SK-N-SH (cell line): ENCODE data around the gene MRPL40. TPM values are rescaled to one million over a fixed set of nuclear protein-coding genes. Genes with fewer than 3 reads are reported as not detected.
A peak's percentile ranks its signal among the peaks of the same experiment; 100 is the strongest.

Experiments
- CTCF ChIA-PET: fragments of 300-600, 350-600 bp; formaldehyde crosslinking; extraction: SDS; loops from one replicate; lab custom pipeline; 2021; lab: Yijun Ruan, JAX
- POLR2A ChIA-PET: fragments of 350-600 bp; sonication (Branson Sonifier 250); formaldehyde crosslinking; extraction: SDS; loops from one replicate; lab custom pipeline; 2020; ENCODE audit warnings: antibody characterized with exemption, inconsistent platforms; lab: Yijun Ruan, JAX
- DNase-seq: peaks from one replicate; pipeline ENCODE4 v3.0.0; 2012
- H2AFZ ChIP-seq: fragments of 200-600 bp; sonication (generic); 2 replicates; pipeline ENCODE4 v1.8.1; 2016; ENCODE audit warnings: antibody characterized with exemption, mild to moderate bottlenecking, low read depth
- H3F3A ChIP-seq: fragments of 200-600 bp; sonication (generic); replicated peaks from 2 replicates; pipeline ENCODE3; 2016; ENCODE audit warnings: antibody characterized with exemption, mild to moderate bottlenecking; ENCODE audit not compliant: insufficient read depth
- H3K27ac ChIP-seq, 2 experiments: fragments of 200-500 bp in 1 of 2; fragments of 200-600 bp in 1 of 2; sonication (Bioruptor generic) in 1 of 2; sonication (generic), shearing (Covaris generic) in 1 of 2; 2 replicates each; pipeline versions ENCODE4 v1.5.1 to v1.6.1; 2014 to 2016; ENCODE audit warnings: low read depth in 2 of 2, inconsistent platforms in 1 of 2, low read length in 1 of 2, mild to moderate bottlenecking in 1 of 2, mixed read lengths in 1 of 2
- H3K27me3 ChIP-seq: fragments of 200-600 bp; sonication (generic), shearing (Covaris generic); 2 replicates; pipeline ENCODE4 v1.6.1; 2016; ENCODE audit warnings: mixed run types; ENCODE audit not compliant: insufficient read depth
- H3K36me3 ChIP-seq, 2 experiments: fragments of 200-500 bp in 1 of 2; fragments of 200-600 bp in 1 of 2; sonication (Bioruptor generic) in 1 of 2; sonication (generic) in 1 of 2; replicated peaks in 1 of 2; 2 replicates each; pipeline versions ENCODE3 to v1.5.1; 2014 to 2016; ENCODE audit warnings: low read length in 1 of 2, mild to moderate bottlenecking in 1 of 2; ENCODE audit not compliant: insufficient read depth in 2 of 2, control insufficient read depth in 1 of 2
- H3K4me1 ChIP-seq, 2 experiments: fragments of 200-500 bp in 1 of 2; fragments of 200-600 bp in 1 of 2; sonication (Bioruptor generic) in 1 of 2; sonication (generic), shearing (Covaris generic) in 1 of 2; 2 replicates each; pipeline versions ENCODE4 v1.5.1 to v1.6.1; 2014 to 2016; ENCODE audit warnings: low read depth in 1 of 2, low read length in 1 of 2, mixed run types in 1 of 2; ENCODE audit not compliant: insufficient read depth in 2 of 2, control insufficient read depth in 1 of 2
- H3K4me2 ChIP-seq: fragments of 200-600 bp; sonication (generic), shearing (Covaris generic); 2 replicates; pipeline ENCODE4 v1.6.1; 2017; ENCODE audit warnings: mixed run types
- H3K4me3 ChIP-seq, 2 experiments: fragments of 200-500 bp in 1 of 2; fragments of 200-600 bp in 1 of 2; sonication (Bioruptor generic) in 1 of 2; sonication (generic), shearing (Covaris generic) in 1 of 2; 2 replicates each; pipeline versions ENCODE4 v1.5.1 to v1.8.1; 2014 to 2016; ENCODE audit warnings: low read depth in 2 of 2, inconsistent platforms in 1 of 2, low read length in 1 of 2, mild to moderate bottlenecking in 1 of 2, mixed read lengths in 1 of 2, moderate library complexity in 1 of 2
- H3K79me2 ChIP-seq: fragments of 200-600 bp; sonication (generic); 2 replicates; pipeline ENCODE4 v1.8.1; 2017; ENCODE audit warnings: mild to moderate bottlenecking; ENCODE audit not compliant: insufficient read depth
- H3K9ac ChIP-seq: fragments of 200-600 bp; sonication (generic); 2 replicates; pipeline ENCODE4 v1.6.1; 2017; ENCODE audit warnings: mixed run types
- H3K9me2 ChIP-seq: fragments of 200-600 bp; sonication (generic); 2 replicates; pipeline ENCODE4 v1.6.1; 2017; ENCODE audit warnings: mixed run types
- H3K9me3 ChIP-seq: fragments of 200-600 bp; sonication (generic); 2 replicates; pipeline ENCODE4 v1.6.1; 2017; ENCODE audit warnings: mixed run types, mild to moderate bottlenecking, moderate library complexity
- H4K20me1 ChIP-seq: fragments of 200-600 bp; sonication (generic); 2 replicates; pipeline ENCODE4 v1.6.1; 2017; ENCODE audit warnings: mild to moderate bottlenecking, mixed run types; ENCODE audit not compliant: insufficient read depth
- CHD2 ChIP-seq: fragments of 150-350 bp; IDR thresholded peaks from 2 replicates; pipeline ENCODE4 v1.6.1; 2018; ENCODE audit warnings: low read length; ENCODE audit not compliant: partially characterized antibody
- ELF1 ChIP-seq: IDR thresholded peaks from 2 replicates; pipeline ENCODE4 v1.4.0; 2012
- EP300 ChIP-seq, 2 experiments: IDR thresholded peaks; 2 replicates each; pipeline versions ENCODE4 v1.4.0 to v1.6.1; 2012; ENCODE audit warnings: borderline replicate concordance in 1 of 2, low read depth in 1 of 2, low read length in 1 of 2
- EZH2phosphoT487 ChIP-seq: fragments of 200-600 bp; sonication (generic); IDR thresholded peaks from 2 replicates; pipeline ENCODE4 v1.6.1; 2017; ENCODE audit warnings: low read depth, mixed run types, mild to moderate bottlenecking, antibody characterized with exemption, moderate library complexity, borderline replicate concordance
- FOXJ3 ChIP-seq: sonication (generic); formaldehyde crosslinking; IDR thresholded peaks from 2 replicates; pipeline ENCODE4 v1.5.1; 2020; ENCODE audit warnings: mild to moderate bottlenecking, missing genetic modification reagents
- GABPA ChIP-seq: IDR thresholded peaks from 2 replicates; pipeline ENCODE4 v1.4.0; 2012; ENCODE audit warnings: low read depth, mild to moderate bottlenecking
- GATA2 ChIP-seq: sonication (generic); formaldehyde crosslinking; IDR thresholded peaks from 2 replicates; pipeline ENCODE4 v1.5.0; 2020; ENCODE audit warnings: mild to moderate bottlenecking, missing genetic modification reagents
- JUND ChIP-seq: IDR thresholded peaks from 2 replicates; pipeline ENCODE4 v1.4.0; 2012
- MEF2A ChIP-seq: IDR thresholded peaks from 2 replicates; pipeline ENCODE4 v1.4.0; 2012; ENCODE audit warnings: low read depth, borderline replicate concordance
- MXI1 ChIP-seq: IDR thresholded peaks from 2 replicates; pipeline ENCODE4 v1.6.1; 2012; ENCODE audit warnings: mild to moderate bottlenecking, low read depth, low read length, improper control_type of control experiment
- NRF1 ChIP-seq: IDR thresholded peaks from 2 replicates; pipeline ENCODE4 v1.6.1; 2012; ENCODE audit warnings: low read depth, mild to moderate bottlenecking, low read length
- RAD21 ChIP-seq: IDR thresholded peaks from 2 replicates; pipeline ENCODE4 v1.6.1; 2012; ENCODE audit warnings: mild to moderate bottlenecking, low read length
- RFX5 ChIP-seq: IDR thresholded peaks from 2 replicates; pipeline ENCODE4 v1.6.1; 2012; ENCODE audit warnings: mild to moderate bottlenecking, improper control_type of control experiment, low read length
- SIN3A ChIP-seq: IDR thresholded peaks from 2 replicates; pipeline ENCODE4 v1.6.1; 2012; ENCODE audit warnings: low read depth, mild to moderate bottlenecking, low read length, moderate library complexity, borderline replicate concordance
- SMC3 ChIP-seq: IDR thresholded peaks from 2 replicates; pipeline ENCODE4 v1.6.1; 2012; ENCODE audit warnings: low read depth, low read length, improper control_type of control experiment
- TAF1 ChIP-seq: IDR thresholded peaks from 2 replicates; pipeline ENCODE4 v1.6.1; 2012; ENCODE audit warnings: low read depth, mild to moderate bottlenecking, low read length, moderate library complexity, borderline replicate concordance
- TCF12 ChIP-seq: IDR thresholded peaks from 2 replicates; pipeline ENCODE4 v1.4.0; 2012
- YY1 ChIP-seq: IDR thresholded peaks from 2 replicates; pipeline ENCODE4 v1.4.0; 2012; ENCODE audit warnings: low read depth, mild to moderate bottlenecking
- WGBS: methylation state at CpG from one replicate; pipeline ENCODE4 v1.1.6; 2017; ENCODE audit warnings: low lambda C conversion rate; 5-methylcytosine and 5-hydroxymethylcytosine counted together
- polyA plus RNA-seq, 3 experiments: library from polyadenylated mRNA; depleted of rRNA; stranded (reverse); fragments of >200 nt; gene quantifications; 2 replicates each; pipeline ENCODE4 v1.2.3, GENCODE V29; 2012
- TF ChIP-seq, protein P1 (sequence below): IDR thresholded peaks from 2 replicates; pipeline ENCODE4 v1.4.0; 2012; ENCODE audit warnings: low read depth, borderline replicate concordance
- TF ChIP-seq, protein P2 (sequence below): IDR thresholded peaks from 2 replicates; pipeline ENCODE4; 2012
- TF ChIP-seq, protein P3 (sequence below): fragments of 150-350 bp; IDR thresholded peaks from 2 replicates; pipeline ENCODE4 v1.6.1; 2017; ENCODE audit warnings: antibody characterized with exemption, low read length, low read depth, borderline replicate concordance
- TF ChIP-seq, protein P4 (sequence below): IDR thresholded peaks from 2 replicates; pipeline ENCODE4 v1.4.0; 2012; ENCODE audit warnings: low read depth, borderline replicate concordance
- TF ChIP-seq, protein P5 (sequence below): fragments of 150-350 bp; IDR thresholded peaks from 2 replicates; pipeline ENCODE4 v1.6.1; 2016; ENCODE audit warnings: mild to moderate bottlenecking, low read depth, low read length

The MRPL40 gene
- polyA plus RNA-seq (2012; rRNA removed) = 34.9 and 35.7 TPM in 2 replicates
- 40.6 and 43.4 TPM in 2 replicates for polyA plus RNA-seq (2012; cell fraction: cytosol; rRNA removed)
- polyA plus RNA-seq (2012; cell fraction: nucleus; rRNA removed) = 12.7 and 17.4 TPM in 2 replicates

DNA sequence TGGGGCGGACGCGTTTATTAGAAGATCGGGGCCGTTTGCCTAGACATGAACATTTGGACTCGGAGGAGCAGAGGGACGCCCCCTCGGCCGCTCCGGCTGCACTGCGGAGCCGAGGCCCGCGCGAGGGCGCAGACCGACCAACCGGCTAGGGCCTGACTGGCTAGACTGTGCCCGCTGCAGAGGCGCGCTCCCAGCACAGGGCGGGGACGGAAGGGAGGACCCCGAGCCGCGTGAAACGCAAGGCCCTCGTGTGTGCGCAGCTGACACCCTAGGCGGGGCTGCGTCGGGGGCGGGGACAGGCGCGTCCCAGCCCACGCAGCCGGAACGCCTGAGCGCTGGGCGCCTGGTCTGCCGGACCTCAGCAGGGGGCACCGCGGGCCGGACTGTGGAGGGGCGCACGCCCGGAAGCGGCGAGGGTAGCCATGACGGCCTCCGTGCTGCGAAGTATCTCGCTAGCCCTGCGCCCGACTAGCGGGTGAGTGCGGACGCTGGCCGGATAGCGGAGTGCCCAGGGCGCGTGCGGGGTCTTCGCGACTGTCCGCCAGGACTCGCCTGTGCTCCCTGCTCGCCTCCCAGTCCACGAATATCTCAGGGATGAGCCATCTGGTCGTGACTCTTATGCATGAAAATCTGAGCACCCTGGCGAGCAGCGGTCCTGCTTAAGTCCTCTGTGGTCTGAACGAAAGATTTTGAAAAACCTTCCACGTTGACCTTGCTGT is at the start of gene MRPL40:
TSS of gene MRPL40 (plus strand) at position 413 of the 719 bp plus-strand sequence. CDS start at position 423, 10 bp downstream.
- no peaks in the 10 kb centered on the region for H3K9me2 ChIP-seq
- H3K9me3 ChIP-seq = no peaks in the 10 kb centered on the region
- WGBS = under 1% methylated on average over 28 of the region's 74 CpGs
- CTCF ChIA-PET = interaction anchor here (1.0 to 2.5 kb wide), 3 partner anchors 23 to 287 kb away, joined by 4 to 9 read pairs (median 9); partner anchors contain the start of genes ESS2 and SLC25A1
- H3K27ac ChIP-seq = peak within 1 kb of the TSS; percentile 89 to 95
- H3K9ac ChIP-seq = peak within 1 kb of the TSS; percentile 96
- H2AFZ ChIP-seq = peak within 1 kb of the TSS; percentile 98
- H3K27me3 ChIP-seq = no peaks in the 10 kb centered on the region
- peaks cover 10% of the 10 kb centered on the region for H3F3A ChIP-seq
- H3K4me2 ChIP-seq = peak within 1 kb of the TSS; percentile 99
- H3K4me3 ChIP-seq = peak within 1 kb of the TSS; percentile 90 to 99
- H3K36me3 ChIP-seq = peaks cover 10 to 14% of the 10 kb centered on the region in 2 experiments
- H4K20me1 ChIP-seq = peaks cover 12% of the 10 kb centered on the region; the same call in 1 of the 2 replicates
- POLR2A ChIA-PET = interaction anchor here (0.6 to 2.1 kb wide), 6 partner anchors 10 to 253 kb away, joined by 3 to 7 read pairs (median 3); partner anchors contain the start of genes C22orf39 and SLC25A1
- DNase-seq = peak; percentile 98
- H3K79me2 ChIP-seq = peaks cover 58% of the 10 kb centered on the region
- H3K4me1 ChIP-seq = peaks cover 5 to 18% of the 10 kb centered on the region in 2 experiments; a peak in 3 of 4 replicates
- TF ChIP-seq, protein P1, sequence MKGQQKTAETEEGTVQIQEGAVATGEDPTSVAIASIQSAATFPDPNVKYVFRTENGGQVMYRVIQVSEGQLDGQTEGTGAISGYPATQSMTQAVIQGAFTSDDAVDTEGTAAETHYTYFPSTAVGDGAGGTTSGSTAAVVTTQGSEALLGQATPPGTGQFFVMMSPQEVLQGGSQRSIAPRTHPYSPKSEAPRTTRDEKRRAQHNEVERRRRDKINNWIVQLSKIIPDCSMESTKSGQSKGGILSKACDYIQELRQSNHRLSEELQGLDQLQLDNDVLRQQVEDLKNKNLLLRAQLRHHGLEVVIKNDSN = peak; percentile 68; the same call in 1 of the 2 replicates
- TF ChIP-seq CHD2 = peak; percentile 83
- no peak for TF ChIP-seq SMC3
- TF ChIP-seq MEF2A = no peak
- TF ChIP-seq, protein P2, sequence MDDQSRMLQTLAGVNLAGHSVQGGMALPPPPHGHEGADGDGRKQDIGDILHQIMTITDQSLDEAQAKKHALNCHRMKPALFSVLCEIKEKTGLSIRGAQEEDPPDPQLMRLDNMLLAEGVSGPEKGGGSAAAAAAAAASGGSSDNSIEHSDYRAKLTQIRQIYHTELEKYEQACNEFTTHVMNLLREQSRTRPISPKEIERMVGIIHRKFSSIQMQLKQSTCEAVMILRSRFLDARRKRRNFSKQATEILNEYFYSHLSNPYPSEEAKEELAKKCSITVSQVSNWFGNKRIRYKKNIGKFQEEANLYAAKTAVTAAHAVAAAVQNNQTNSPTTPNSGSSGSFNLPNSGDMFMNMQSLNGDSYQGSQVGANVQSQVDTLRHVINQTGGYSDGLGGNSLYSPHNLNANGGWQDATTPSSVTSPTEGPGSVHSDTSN = peak; percentile 39
- no peak for TF ChIP-seq EZH2phosphoT487
- TF ChIP-seq NRF1 = peak; percentile 78
- TF ChIP-seq ELF1 = peak; percentile 80
- TF ChIP-seq RFX5 = no peak
- peak in 1 of 2 experiments; percentile 32; a peak in 2 of 4 replicates for TF ChIP-seq EP300 (IDR thresholded peaks at IDR 0.05; ENCODE audit: borderline replicate concordance in 1 of 2, low read depth in 1 of 2, low read length in 1 of 2)
- TF ChIP-seq GABPA = peak; percentile 90
- TF ChIP-seq JUND = no peak; the same call in 1 of the 2 replicates
- peak; percentile 98 for TF ChIP-seq MXI1
- TF ChIP-seq, protein P3, sequence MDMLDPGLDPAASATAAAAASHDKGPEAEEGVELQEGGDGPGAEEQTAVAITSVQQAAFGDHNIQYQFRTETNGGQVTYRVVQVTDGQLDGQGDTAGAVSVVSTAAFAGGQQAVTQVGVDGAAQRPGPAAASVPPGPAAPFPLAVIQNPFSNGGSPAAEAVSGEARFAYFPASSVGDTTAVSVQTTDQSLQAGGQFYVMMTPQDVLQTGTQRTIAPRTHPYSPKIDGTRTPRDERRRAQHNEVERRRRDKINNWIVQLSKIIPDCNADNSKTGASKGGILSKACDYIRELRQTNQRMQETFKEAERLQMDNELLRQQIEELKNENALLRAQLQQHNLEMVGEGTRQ = no peak
- TF ChIP-seq TAF1 = peak; percentile 96
- TF ChIP-seq, protein P4, sequence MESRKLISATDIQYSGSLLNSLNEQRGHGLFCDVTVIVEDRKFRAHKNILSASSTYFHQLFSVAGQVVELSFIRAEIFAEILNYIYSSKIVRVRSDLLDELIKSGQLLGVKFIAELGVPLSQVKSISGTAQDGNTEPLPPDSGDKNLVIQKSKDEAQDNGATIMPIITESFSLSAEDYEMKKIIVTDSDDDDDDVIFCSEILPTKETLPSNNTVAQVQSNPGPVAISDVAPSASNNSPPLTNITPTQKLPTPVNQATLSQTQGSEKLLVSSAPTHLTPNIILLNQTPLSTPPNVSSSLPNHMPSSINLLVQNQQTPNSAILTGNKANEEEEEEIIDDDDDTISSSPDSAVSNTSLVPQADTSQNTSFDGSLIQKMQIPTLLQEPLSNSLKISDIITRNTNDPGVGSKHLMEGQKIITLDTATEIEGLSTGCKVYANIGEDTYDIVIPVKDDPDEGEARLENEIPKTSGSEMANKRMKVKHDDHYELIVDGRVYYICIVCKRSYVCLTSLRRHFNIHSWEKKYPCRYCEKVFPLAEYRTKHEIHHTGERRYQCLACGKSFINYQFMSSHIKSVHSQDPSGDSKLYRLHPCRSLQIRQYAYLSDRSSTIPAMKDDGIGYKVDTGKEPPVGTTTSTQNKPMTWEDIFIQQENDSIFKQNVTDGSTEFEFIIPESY = no peak
- TF ChIP-seq, protein P5, sequence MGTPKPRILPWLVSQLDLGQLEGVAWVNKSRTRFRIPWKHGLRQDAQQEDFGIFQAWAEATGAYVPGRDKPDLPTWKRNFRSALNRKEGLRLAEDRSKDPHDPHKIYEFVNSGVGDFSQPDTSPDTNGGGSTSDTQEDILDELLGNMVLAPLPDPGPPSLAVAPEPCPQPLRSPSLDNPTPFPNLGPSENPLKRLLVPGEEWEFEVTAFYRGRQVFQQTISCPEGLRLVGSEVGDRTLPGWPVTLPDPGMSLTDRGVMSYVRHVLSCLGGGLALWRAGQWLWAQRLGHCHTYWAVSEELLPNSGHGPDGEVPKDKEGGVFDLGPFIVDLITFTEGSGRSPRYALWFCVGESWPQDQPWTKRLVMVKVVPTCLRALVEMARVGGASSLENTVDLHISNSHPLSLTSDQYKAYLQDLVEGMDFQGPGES = no peak
- TF ChIP-seq FOXJ3 (CRISPR knock-in tag) = peak; percentile 76; the same call in 1 of the 2 replicates
- TF ChIP-seq TCF12 = peak; percentile 35; the same call in 1 of the 2 replicates
- TF ChIP-seq YY1 = peak; percentile 90
- peak; percentile 30; the same call in 1 of the 2 replicates for TF ChIP-seq GATA2 (CRISPR knock-in tag)
- peak; percentile 91 for TF ChIP-seq SIN3A
- peak; percentile 2; the same call in 1 of the 2 replicates for TF ChIP-seq RAD21
